GM21717 (cell line): ENCODE data around the gene SH3PXD2B.

Experiments
- ATAC-seq: cut with Tn5 transposase; IDR thresholded peaks from one replicate; pipeline ENCODE4 v1.9.1; 2021; ENCODE audit warnings: mild to moderate bottlenecking, moderate library complexity; ENCODE audit not compliant: unreplicated experiment

SH3PXD2B gene

DNA sequence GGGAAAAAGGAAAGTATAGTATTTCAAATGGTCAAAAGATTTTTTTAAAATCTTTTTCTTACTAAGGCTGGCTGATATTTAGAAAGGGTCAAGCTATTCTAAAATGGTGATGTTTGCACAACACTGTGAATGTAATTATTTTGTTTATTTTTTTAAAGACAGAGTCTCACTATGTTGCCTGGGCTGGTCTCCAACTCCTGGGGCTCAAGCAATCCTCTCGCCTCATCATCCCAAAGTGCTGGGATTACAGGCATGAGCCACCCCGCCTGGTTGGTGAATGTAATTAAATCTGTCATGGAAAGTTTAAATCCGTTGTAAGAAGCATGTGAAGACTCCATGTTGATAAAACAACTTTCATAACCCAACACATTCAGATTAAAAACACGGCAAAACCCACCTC, 173.4 kb downstream of the SH3PXD2B start:
- no peak for ATAC-seq

DNA sequence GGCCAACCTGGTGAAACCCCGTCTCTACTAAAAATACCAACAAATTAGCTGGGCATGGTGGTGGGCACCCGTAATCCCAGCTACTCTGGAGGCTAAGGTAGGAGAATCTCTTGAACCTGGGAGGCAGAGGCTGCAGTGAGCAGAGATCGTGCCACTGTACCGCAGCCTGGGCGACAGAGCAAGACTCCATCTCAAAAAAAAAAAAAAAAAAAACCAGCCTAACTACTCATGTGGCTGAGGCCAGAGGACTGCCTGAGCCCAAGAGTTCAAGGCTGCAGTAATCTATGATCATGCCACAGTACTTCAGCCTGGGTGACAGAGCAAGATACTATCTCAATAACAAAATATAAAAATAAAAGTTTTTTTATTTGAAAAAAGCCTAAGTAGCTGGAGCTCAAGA, 174.0 kb downstream of the SH3PXD2B start:
- ATAC-seq = no peak

DNA sequence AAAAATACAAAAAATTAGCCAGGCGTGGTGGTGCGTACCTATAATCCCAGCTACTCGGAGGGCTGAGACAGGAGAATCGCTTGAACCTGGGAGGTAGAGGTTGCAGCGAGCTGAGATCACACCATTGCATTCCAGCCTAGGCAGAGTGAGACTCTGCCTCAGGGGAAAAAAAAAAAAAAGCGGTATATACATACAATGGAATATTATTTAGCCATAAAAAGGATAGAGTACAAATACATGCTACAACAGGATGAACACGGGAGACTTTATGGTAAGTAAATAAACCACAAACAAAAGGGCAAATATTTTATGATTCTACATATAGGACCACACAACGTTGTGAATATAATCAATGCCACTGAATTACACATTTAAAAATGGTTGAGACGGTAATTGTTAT, 176.0 kb downstream of the SH3PXD2B start:
- ATAC-seq = no peak

DNA sequence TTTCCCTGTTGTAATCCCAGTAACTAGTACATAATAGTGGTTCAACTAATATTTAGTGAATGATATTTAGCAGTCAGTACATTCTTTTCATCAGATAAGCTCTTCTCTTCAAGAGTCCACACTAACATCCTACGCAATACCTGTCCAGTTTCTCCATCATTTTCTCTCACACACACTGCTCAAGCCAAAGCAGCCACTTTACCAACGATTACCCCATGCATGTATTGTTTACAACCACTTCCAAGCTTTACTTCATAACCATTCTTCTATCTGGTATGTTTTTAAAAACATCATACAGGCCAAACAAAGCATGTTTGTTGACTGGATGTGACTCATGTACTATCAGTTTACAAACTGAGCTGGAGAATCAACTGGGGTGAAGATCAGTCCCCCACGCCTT, 178.1 kb downstream of the SH3PXD2B start:
- no peak for ATAC-seq
